ENCODE data around the gene OR2T12.
"Not testable (repeated sequence)": the region's sequence is repeated elsewhere in the genome, so short reads cannot be mapped to it uniquely, and the experiment has no call there.

The OR2T12 gene

GRCh38 chr1:248303324-248303723 is at the start of gene OR2T12:
Gene OR2T12 (minus strand): TSS chr1:248303424. CDS start chr1:248295578, 7,846 bp downstream.
- no peak for DNase-seq

- DNase-seq: no peak
Observed at GRCh38 chr1:248348475-248348874, 45.3 kb upstream of the OR2T12 start, which contains the start of gene OR14C36. Gene OR14C36 (plus strand): TSS chr1:248348775. CDS start chr1:248348775, 0 bp downstream.

- DNase-seq: no peak
Observed at GRCh38 chr1:248343451-248343850, 40.2 kb upstream of the OR2T12 start.

GRCh38 chr1:248324468-248324867 is 21.2 kb upstream of the OR2T12 start, which contains the start of gene OR2M7:
Gene OR2M7 (minus strand): TSS chr1:248324568. CDS start chr1:248324568, 0 bp downstream.
- DNase-seq: no peak

GRCh38 chr1:248316796-248317195 is 13.6 kb upstream of the OR2T12 start:
- DNase-seq: no peak

GRCh38 chr1:248306740-248307139 is 3.5 kb upstream of the OR2T12 start:
- not testable (repeated sequence) for DNase-seq

GRCh38 chr1:248306103-248306502 is 2.9 kb upstream of the OR2T12 start:
- no peak for DNase-seq

- not testable (repeated sequence) for DNase-seq
Observed at GRCh38 chr1:248305672-248306071, 2.4 kb upstream of the OR2T12 start.

GRCh38 chr1:248288391-248288790 is 14.8 kb downstream of the OR2T12 start:
- no peak for DNase-seq

GRCh38 chr1:248277876-248278275 is 25.3 kb downstream of the OR2T12 start, which contains the start of gene OR2T33:
Gene OR2T33 (minus strand): TSS chr1:248277976. CDS start chr1:248273814, 4,162 bp downstream.
- DNase-seq: no peak

- not testable (repeated sequence) for DNase-seq
Observed at GRCh38 chr1:248273225-248273624, 30.0 kb downstream of the OR2T12 start.

GRCh38 chr1:248268178-248268577 is 35.0 kb downstream of the OR2T12 start:
- DNase-seq: no peak

- not testable (repeated sequence) for DNase-seq
Observed at GRCh38 chr1:248259309-248259708, 43.9 kb downstream of the OR2T12 start.

GRCh38 chr1:248243204-248243603 is 60.0 kb downstream of the OR2T12 start:
- peak; percentile 13 for DNase-seq

Measured in right hindlimb (tissue), 1 donor.